Coronary artery (tissue), 2 donors: ENCODE results near the gene MIEF1.

ENCODE experiments used
- DNase-seq: peaks from one replicate; pipeline ENCODE4 v3.0.0-alpha.2; 2017; ENCODE audit warnings: low spot score
- H3K27ac ChIP-seq, 2 donors: fragments of 200-600 bp; sonication (generic); one replicate each; pipeline ENCODE4 v1.5.1; 2016 to 2019
- H3K4me3 ChIP-seq: fragments of 200-600 bp; sonication (generic); 2 replicates; pipeline ENCODE4 v1.5.1; 2016; ENCODE audit warnings: mild to moderate bottlenecking, moderate library complexity
- TF ChIP-seq, protein P1 (sequence below): fragments of 200-600 bp; sonication (generic); IDR thresholded peaks from one replicate; pipeline ENCODE4 v1.5.1; 2019; ENCODE audit warnings: antibody characterized with exemption

The MIEF1 gene

DNA sequence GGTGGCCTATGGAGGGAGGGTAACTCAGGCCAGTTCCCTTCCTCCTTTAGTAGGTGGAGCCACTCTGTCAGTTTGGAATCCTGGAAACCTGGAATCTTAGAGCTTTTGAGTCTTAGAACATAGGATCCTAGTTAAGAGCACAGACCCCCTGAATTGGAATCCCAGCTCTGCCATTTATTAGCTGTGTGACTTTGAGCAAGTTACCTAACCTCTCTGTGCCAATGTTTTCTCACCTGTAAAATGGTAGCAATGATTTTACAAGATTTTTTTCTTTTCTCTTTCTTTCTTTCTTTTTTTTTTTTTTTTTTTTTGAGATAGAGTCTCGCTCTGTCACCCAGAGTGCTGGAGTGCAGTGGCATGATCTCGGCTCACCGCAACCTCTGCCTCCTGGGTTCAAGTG is 51.3 kb downstream of the MIEF1 start:
- DNase-seq, result no peak
- Histone ChIP-seq H3K4me3 (no peak overlapping the region), H3K27ac (no peak overlapping the region)
- TF ChIP-seq, protein P1, sequence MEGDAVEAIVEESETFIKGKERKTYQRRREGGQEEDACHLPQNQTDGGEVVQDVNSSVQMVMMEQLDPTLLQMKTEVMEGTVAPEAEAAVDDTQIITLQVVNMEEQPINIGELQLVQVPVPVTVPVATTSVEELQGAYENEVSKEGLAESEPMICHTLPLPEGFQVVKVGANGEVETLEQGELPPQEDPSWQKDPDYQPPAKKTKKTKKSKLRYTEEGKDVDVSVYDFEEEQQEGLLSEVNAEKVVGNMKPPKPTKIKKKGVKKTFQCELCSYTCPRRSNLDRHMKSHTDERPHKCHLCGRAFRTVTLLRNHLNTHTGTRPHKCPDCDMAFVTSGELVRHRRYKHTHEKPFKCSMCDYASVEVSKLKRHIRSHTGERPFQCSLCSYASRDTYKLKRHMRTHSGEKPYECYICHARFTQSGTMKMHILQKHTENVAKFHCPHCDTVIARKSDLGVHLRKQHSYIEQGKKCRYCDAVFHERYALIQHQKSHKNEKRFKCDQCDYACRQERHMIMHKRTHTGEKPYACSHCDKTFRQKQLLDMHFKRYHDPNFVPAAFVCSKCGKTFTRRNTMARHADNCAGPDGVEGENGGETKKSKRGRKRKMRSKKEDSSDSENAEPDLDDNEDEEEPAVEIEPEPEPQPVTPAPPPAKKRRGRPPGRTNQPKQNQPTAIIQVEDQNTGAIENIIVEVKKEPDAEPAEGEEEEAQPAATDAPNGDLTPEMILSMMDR, result no peak

DNA sequence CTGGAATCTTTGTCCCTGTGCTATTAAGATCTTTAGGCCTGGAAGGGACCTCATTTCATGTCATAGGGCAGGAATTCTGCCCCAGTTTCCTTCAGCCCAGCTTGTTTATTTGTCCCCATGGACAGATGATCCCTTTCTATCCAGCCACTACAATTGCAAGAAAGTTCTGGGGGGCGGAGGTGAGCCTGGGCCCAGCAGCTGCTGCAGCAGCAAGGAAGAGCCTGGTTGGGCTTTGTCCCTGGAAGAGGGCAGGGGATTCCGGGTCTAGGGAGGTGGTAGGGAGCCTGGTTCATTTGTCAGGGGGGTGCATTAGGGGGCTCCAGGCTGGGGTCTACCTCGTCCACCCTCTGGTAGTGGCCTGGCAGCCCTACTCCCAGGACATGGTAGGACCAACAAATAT is 52.1 kb downstream of the MIEF1 start:
- Histone ChIP-seq H3K27ac (no peak overlapping the region), H3K4me3 (no peak overlapping the region)
- TF ChIP-seq, protein P1, result no peak
- no peak for DNase-seq

DNA sequence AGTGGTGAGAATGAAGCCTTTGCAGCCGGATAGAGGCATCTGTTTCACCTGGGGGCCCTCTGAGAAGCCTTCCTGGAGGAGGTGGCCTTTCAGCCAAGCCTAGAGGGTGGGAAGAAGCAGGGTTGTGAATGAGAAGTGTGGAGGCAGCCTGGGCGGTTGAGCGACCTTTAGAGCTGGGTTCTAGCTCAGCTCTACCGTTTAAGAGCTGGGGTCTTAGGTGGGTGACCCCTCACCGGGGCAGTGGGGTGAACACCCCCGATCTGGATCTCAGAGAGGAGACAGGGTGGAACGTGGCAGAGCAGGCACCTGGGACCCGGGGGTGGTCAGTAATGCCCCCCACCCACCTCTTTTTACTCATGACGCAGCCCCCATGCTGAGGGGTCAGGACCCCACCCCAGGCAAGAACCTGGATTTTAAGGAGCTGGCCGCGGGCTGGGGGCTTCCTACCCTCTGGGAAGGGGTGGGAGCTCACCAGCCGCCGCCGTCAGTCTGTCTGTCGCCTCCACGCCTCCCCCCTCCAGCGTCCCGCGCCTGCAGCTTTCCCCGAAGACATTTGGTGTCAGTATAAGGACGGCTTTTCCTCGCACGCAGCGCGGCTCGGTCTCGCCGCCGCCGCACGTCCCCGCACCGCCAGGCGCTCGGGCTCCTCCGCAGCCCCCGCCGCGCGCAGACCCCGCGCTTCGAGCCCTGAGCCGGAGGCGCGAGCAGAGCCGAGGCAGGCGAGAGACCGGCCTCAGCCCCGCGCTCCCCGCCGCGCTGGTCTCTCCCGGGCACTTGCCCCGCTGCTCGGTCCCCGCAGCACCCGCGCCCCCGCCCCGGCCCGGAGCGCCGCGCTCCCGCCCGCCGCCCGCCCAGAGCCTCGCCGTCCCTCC is 55.1 kb downstream of the MIEF1 start:
- DNase-seq, result no peak
- Histone ChIP-seq H3K4me3 (peak overlapping the region; percentile 63), H3K27ac (no peak overlapping the region)
- TF ChIP-seq, protein P1, result no peak

DNA sequence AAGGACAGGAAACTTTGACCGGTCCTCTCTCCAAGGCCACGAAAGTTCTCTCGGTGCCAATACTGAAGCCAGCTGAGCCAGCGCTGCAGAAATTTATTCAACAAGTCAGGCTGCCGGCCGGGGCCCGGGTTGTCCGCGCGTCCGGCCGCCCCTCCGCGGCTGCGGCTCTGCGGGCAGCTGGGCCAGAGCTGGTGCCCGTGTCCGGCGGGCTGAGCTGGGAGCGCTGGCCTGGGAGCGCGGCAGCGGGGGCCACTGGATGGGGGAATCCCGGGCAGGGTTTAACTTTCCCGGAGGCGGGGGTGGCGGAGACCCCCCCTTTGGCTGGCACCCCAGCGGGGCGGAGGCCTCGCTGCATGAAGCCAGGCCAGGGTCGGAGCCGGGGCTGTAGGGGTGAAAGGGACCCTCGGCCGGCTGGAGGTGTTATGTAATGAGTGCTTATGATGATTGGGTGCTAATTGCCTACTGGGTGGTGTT is 56.2 kb downstream of the MIEF1 start:
- TF ChIP-seq, protein P1, result no peak
- peak overlapping the region; percentile 63 for H3K4me3 ChIP-seq

DNA sequence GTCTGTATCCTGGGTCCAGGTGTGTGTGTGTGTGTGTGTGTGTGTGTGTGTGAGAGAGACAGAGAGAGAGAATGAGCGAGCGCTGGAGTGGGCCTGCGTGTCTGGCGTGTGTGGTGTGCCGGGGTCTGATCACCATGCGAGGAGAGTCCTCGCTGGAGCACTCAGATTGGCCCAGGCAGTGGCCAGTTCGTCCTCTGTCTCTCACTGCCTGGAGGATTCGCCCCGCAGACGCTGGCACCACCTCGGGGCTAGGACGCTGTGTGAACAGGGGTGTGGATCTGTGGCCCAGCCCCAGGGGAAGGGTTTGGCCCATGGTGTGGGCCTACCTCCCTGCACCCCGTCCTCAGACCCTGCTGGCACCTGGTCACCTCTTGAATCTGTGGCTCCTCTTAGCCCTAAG is 56.9 kb downstream of the MIEF1 start:
- no peak overlapping the region for H3K27ac ChIP-seq
- no peak for DNase-seq
- TF ChIP-seq, protein P1, result no peak
- H3K4me3 ChIP-seq, result no peak overlapping the region

More for the DNA sequence above, 56.2 kb downstream of the MIEF1 start:
- H3K27ac ChIP-seq, result no peak overlapping the region
- DNase-seq, result no peak

DNA sequence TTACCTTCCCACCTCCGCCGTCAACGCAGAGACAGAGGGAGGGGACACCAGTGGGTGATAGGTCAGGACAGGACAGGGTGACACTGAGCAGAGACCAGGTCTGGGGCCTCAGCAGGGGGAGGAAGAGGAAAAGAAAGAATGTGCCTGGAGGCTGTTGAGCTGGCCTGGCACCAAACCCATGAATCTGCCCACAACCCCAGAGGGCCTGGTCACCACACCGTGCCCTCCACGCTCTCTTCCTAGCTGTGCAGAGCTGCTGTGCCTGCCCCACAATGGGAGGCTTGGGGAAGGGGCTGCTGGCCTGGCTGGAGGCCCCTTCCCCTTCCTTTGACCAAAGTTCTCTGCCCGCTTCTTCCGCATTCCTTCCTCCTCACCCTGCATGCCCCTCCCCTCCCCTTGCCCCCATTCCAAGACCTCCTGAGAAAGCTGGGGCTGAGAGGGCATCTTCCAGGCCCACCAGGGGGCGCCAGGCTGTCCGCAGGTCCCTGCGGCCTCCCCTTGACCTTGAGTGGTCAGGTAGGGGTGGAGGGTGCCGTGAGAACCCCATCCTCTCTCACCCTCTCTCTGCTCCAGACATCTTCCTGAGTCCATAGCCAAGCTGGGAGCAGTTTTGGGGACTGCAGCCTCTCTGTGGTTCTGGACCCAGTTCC is 57.5 kb downstream of the MIEF1 start:
- no peak for DNase-seq
- no peak overlapping the region for H3K27ac ChIP-seq
- H3K4me3 ChIP-seq, result no peak overlapping the region
- TF ChIP-seq, protein P1, result no peak
